AG09309 (cell line): ENCODE data around the gene LAMA5.

ENCODE experiments used
- DNase-seq: peaks from one replicate; pipeline ENCODE4 v3.0.0-alpha.2; 2010; ENCODE audit warnings: low read depth
- H3K4me3 ChIP-seq: 2 replicates; pipeline ENCODE4 v1.5.1; 2011; ENCODE audit warnings: mild to moderate bottlenecking, low read depth, low read length, moderate library complexity; ENCODE audit not compliant: control insufficient read depth
- CTCF ChIP-seq: IDR thresholded peaks from 2 replicates; pipeline ENCODE4 v1.5.1; 2011; ENCODE audit warnings: mild to moderate bottlenecking, low read depth, low read length, inconsistent platforms; ENCODE audit not compliant: insufficient read depth, control insufficient read depth; ENCODE audit errors: missing control alignments

LAMA5 gene

GRCh38 chr20:62337558-62338293, 29.4 kb downstream of the LAMA5 start:
- no peak for DNase-seq
- no peak overlapping the region for H3K4me3 ChIP-seq
- no peak for TF ChIP-seq CTCF

GRCh38 chr20:62336775-62337557, 30.1 kb downstream of the LAMA5 start:
- TF ChIP-seq CTCF, result no peak
- no peak overlapping the region for H3K4me3 ChIP-seq
- no peak for DNase-seq

- TF ChIP-seq CTCF, result no peak
- no peak for DNase-seq
- H3K4me3 ChIP-seq, result no peak overlapping the region
Measured at GRCh38 chr20:62336329-62336728, 30.8 kb downstream of the LAMA5 start.

- no peak for TF ChIP-seq CTCF
- no peak overlapping the region for H3K4me3 ChIP-seq
- no peak for DNase-seq
Measured at GRCh38 chr20:62335532-62335931, 31.6 kb downstream of the LAMA5 start.

- no peak overlapping the region for H3K4me3 ChIP-seq
- no peak for DNase-seq
- TF ChIP-seq CTCF, result no peak
Measured at GRCh38 chr20:62334881-62335280, 32.2 kb downstream of the LAMA5 start.

- no peak overlapping the region for H3K4me3 ChIP-seq
- DNase-seq, result no peak
- TF ChIP-seq CTCF, result no peak
Measured at GRCh38 chr20:62333820-62334595, 33.1 kb downstream of the LAMA5 start.
